CD14-positive monocyte (primary cell): Measurements from ENCODE around the gene CD22. TPM values are rescaled to one million over a fixed set of nuclear protein-coding genes. Genes with fewer than 3 reads are reported as not detected.
A peak's percentile ranks its signal among the peaks of the same experiment; 100 is the strongest.

Source experiments
- DNase-seq, 3 donors: peaks; one replicate each; pipeline ENCODE4 v3.0.0-alpha.2; 2011 to 2022
- H2AFZ ChIP-seq: 2 replicates; pipeline ENCODE4 v1.6.0; 2012; ENCODE audit warnings: mild to moderate bottlenecking, low read depth, low read length, inconsistent platforms; ENCODE audit not compliant: insufficient read depth, poor library complexity, severe bottlenecking
- H3K27ac ChIP-seq, 2 donors: 1 replicate in 1 of 2; 2 replicates in 1 of 2; pipeline ENCODE4 v1.5.1; 2012 to 2013; ENCODE audit warnings: low read length in 2 of 2, control low read depth in 1 of 2, inconsistent platforms in 1 of 2, low read depth in 1 of 2, mild to moderate bottlenecking in 1 of 2
- H3K27me3 ChIP-seq, 2 donors: one replicate each; pipeline versions ENCODE4 v1.6.0 to v1.6.1; 2011 to 2013; ENCODE audit warnings: low read length in 2 of 2; ENCODE audit not compliant: control insufficient read depth in 2 of 2, insufficient read depth in 2 of 2
- H3K36me3 ChIP-seq, 2 donors: replicated peaks in 1 of 2; 1 replicate in 1 of 2; 2 replicates in 1 of 2; pipeline versions ENCODE4 v1.5.1 to v1.6.1; 2012 to 2013; ENCODE audit warnings: low read length in 2 of 2, control low read depth in 1 of 2, inconsistent platforms in 1 of 2, mild to moderate bottlenecking in 1 of 2; ENCODE audit not compliant: insufficient read depth in 2 of 2, control insufficient read depth in 1 of 2
- H3K4me1 ChIP-seq, 2 donors: 1 replicate in 1 of 2; 2 replicates in 1 of 2; pipeline versions ENCODE4 v1.5.1 to v1.6.1; 2012 to 2013; ENCODE audit warnings: low read length in 2 of 2, control low read depth in 1 of 2, inconsistent platforms in 1 of 2, mild to moderate bottlenecking in 1 of 2, moderate library complexity in 1 of 2; ENCODE audit not compliant: insufficient read depth in 2 of 2, control insufficient read depth in 1 of 2
- H3K4me2 ChIP-seq: replicated peaks from 2 replicates; pipeline ENCODE3; 2012; ENCODE audit warnings: low read length, moderate library complexity, mild to moderate bottlenecking; ENCODE audit not compliant: poor library complexity, severe bottlenecking; ENCODE audit errors: extremely low read depth
- H3K4me3 ChIP-seq, 3 experiments: fragments of 200-600 bp in 1 of 3; sonication (generic) in 1 of 3; replicated peaks in 1 of 3; 1 replicate in 2 of 3; 2 replicates in 1 of 3; pipeline ENCODE4 v1.5.1; 2011 to 2013; ENCODE audit warnings: low read length in 3 of 3, mild to moderate bottlenecking in 3 of 3, control low read depth in 2 of 3, low read depth in 2 of 3, inconsistent platforms in 1 of 3, moderate library complexity in 1 of 3
- H3K79me2 ChIP-seq: 2 replicates; pipeline ENCODE4 v1.6.0; 2012; ENCODE audit warnings: mild to moderate bottlenecking, control low read depth, inconsistent platforms, low read length, moderate library complexity; ENCODE audit not compliant: insufficient read depth
- H3K9ac ChIP-seq: 2 replicates; pipeline ENCODE4 v1.6.0; 2017; ENCODE audit warnings: low read length, mild to moderate bottlenecking; ENCODE audit not compliant: insufficient read depth, poor library complexity, severe bottlenecking
- H3K9me3 ChIP-seq, 2 donors: replicated peaks in 1 of 2; 1 replicate in 1 of 2; 2 replicates in 1 of 2; pipeline versions ENCODE4 v1.5.1 to v1.6.1; 2012 to 2013; ENCODE audit warnings: low read length in 2 of 2, control low read depth in 1 of 2; ENCODE audit not compliant: control insufficient read depth in 1 of 2, insufficient read depth in 1 of 2
- H4K20me1 ChIP-seq: 2 replicates; pipeline ENCODE4 v1.6.0; 2012; ENCODE audit warnings: mild to moderate bottlenecking, low read length, control low read depth, moderate library complexity; ENCODE audit not compliant: insufficient read depth
- H3K27ac Mint-ChIP-seq, 7 donors: one replicate each; pipeline ENCODE4 v1.8.0; 2020; ENCODE audit warnings: mild to moderate bottlenecking in 7 of 7, mixed read lengths in 7 of 7, moderate library complexity in 6 of 7, inconsistent platforms in 2 of 7
- H3K27me3 Mint-ChIP-seq, 3 donors: one replicate each; pipeline ENCODE4 v1.8.0; 2021 to 2022; ENCODE audit warnings: low read depth in 3 of 3, mild to moderate bottlenecking in 3 of 3, mixed read lengths in 3 of 3, moderate library complexity in 3 of 3, inconsistent platforms in 1 of 3
- H3K36me3 Mint-ChIP-seq, 2 donors: one replicate each; pipeline ENCODE4 v1.8.0; 2020; ENCODE audit warnings: mixed read lengths in 2 of 2, inconsistent platforms in 1 of 2, mild to moderate bottlenecking in 1 of 2
- H3K4me1 Mint-ChIP-seq: one replicate; pipeline ENCODE4 v1.8.0; 2020; ENCODE audit warnings: mild to moderate bottlenecking, mixed read lengths
- H3K4me3 Mint-ChIP-seq, 2 donors: one replicate each; pipeline ENCODE4 v1.8.0; 2020; ENCODE audit warnings: mild to moderate bottlenecking in 2 of 2, mixed read lengths in 2 of 2, moderate library complexity in 1 of 2
- H3K9me3 Mint-ChIP-seq, 7 donors: one replicate each; pipeline ENCODE4 v1.8.0; 2020 to 2022; ENCODE audit warnings: mixed read lengths in 7 of 7, mild to moderate bottlenecking in 6 of 7, moderate library complexity in 6 of 7, inconsistent platforms in 2 of 7
- WGBS: methylation state at CpG from one replicate; pipeline ENCODE4 v1.1.5; 2013; ENCODE audit warnings: missing lambda C conversion rate; ENCODE audit not compliant: insufficient coverage; 5-methylcytosine and 5-hydroxymethylcytosine counted together
- intact Hi-C, 2 donors: fragments of 100-400 bp; cut with micrococcal nuclease; formaldehyde crosslinking; loops; one replicate each; pipeline versions ENCODE4 v1.15.0 to v1.15.1; 2023
- polyA plus RNA-seq, 3 donors: library from polyadenylated mRNA; depleted of rRNA in 1 of 3; unstranded in 2 of 3; stranded (reverse) in 1 of 3; fragments of 300-500 nt in 2 of 3; fragments of >200 nt in 1 of 3; fragmentation: Illumina TruSeq in 2 of 3; gene quantifications; 1 replicate in 2 of 3; 2 replicates in 1 of 3; pipeline ENCODE4 v1.2.3, GENCODE V29; 2012 to 2021
- TF ChIP-seq, protein P1 (sequence below): fragments of 200-600 bp; IDR thresholded peaks from one replicate; pipeline ENCODE4 v1.8.0; 2022; ENCODE audit warnings: antibody characterized with exemption, mild to moderate bottlenecking

CD22 gene
- polyA plus RNA-seq, 3 donors, result 0.24 to 4.8 (median 0.88) TPM

DNA sequence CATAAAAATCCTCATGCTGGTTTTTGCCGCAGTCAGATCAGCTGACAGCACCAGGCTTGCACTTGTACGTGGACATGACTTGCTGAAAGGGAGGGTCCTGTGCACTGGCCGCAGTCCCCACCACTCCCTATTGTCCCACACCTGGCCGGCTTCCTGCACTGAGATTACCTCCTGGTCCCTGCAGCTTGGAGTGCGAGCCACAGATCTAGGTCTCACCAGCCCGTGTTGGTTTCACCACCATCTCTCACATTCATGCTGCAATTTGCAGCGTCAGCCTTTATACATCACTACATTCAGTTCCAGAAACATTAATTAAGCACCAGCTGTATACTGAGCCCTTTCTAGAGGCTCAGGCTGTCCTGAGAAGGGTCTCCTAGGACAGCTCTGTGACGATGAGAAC, 15.0 kb upstream of the CD22 start:
- no peak overlapping the region for H2AFZ ChIP-seq
- Mint-ChIP-seq H3K27me3 (peaks cover 0 to 2% (median 1%) of the 10 kb centered on the region in 3 donors), H3K4me3 (no peak overlapping the region), H3K27ac (peak overlapping the region in 1 of 7 donors; percentile 45), H3K4me1 (peaks cover 26% of the 10 kb centered on the region), H3K36me3 (peaks cover 0 to 8% of the 10 kb centered on the region in 2 donors), H3K9me3 (no peaks in the 10 kb centered on the region)
- no peak overlapping the region for H3K27ac ChIP-seq
- H3K27me3 ChIP-seq, result no peaks in the 10 kb centered on the region
- no peak for DNase-seq
- H3K4me1 ChIP-seq, result peaks cover 23 to 28% of the 10 kb centered on the region in 2 donors
- H3K4me3 ChIP-seq, result no peak overlapping the region
- intact Hi-C loops, result no loop called here
- H3K9me3 ChIP-seq, result no peaks in the 10 kb centered on the region
- no peak overlapping the region for H3K4me2 ChIP-seq
- TF ChIP-seq, protein P1, sequence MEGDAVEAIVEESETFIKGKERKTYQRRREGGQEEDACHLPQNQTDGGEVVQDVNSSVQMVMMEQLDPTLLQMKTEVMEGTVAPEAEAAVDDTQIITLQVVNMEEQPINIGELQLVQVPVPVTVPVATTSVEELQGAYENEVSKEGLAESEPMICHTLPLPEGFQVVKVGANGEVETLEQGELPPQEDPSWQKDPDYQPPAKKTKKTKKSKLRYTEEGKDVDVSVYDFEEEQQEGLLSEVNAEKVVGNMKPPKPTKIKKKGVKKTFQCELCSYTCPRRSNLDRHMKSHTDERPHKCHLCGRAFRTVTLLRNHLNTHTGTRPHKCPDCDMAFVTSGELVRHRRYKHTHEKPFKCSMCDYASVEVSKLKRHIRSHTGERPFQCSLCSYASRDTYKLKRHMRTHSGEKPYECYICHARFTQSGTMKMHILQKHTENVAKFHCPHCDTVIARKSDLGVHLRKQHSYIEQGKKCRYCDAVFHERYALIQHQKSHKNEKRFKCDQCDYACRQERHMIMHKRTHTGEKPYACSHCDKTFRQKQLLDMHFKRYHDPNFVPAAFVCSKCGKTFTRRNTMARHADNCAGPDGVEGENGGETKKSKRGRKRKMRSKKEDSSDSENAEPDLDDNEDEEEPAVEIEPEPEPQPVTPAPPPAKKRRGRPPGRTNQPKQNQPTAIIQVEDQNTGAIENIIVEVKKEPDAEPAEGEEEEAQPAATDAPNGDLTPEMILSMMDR, result no peak
- no peak overlapping the region for H3K9ac ChIP-seq
- no peaks in the 10 kb centered on the region for H3K79me2 ChIP-seq
- no peaks in the 10 kb centered on the region for H3K36me3 ChIP-seq
- no peaks in the 10 kb centered on the region for H4K20me1 ChIP-seq
- 85% methylated on average over 7 of the region's 8 CpGs for WGBS

DNA sequence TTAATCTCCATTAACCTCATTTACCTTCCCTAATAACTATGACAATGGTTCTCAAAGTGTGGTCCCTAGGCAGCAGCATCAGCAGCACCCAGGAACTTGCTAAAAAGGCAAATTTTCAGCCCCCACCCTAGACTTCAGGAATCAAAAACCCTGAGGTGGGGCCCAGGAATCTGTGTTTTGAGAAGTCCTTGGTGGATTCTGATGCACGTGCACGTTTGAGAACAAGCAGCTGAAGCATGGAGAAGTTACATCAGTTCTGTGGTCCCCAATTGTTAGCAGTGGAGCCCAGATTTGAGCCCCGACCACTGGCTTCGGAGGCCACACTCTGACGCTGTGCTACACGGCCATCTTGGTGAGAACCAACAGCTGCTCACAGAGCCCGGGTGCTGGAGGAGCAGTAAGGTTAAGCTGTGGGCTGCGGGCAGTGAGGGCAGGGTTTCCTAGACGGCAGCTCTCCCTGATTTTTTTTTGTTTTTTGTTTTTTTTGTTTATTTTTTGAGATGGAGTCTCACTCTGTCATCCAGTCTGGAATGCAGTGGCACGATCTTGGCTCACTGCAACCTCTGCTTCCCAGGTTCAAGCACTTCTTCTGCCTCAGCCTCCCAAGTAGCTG, 14.0 kb upstream of the CD22 start:
- H3K4me3 ChIP-seq, result no peak overlapping the region
- H3K4me1 ChIP-seq, result peaks cover 32 to 37% of the 10 kb centered on the region in 2 donors
- intact Hi-C loops, result loop anchor here in 1 of 2 donors (5.0 kb wide), 1 partner anchor 43 kb away; no protein-coding TSS in a partner anchor
- DNase-seq, result no peak
- H2AFZ ChIP-seq, result no peak overlapping the region
- no peaks in the 10 kb centered on the region for H3K9me3 ChIP-seq
- H4K20me1 ChIP-seq, result no peaks in the 10 kb centered on the region
- peak overlapping the region in 1 of 7 donors; percentile 66 for H3K27ac Mint-ChIP-seq
- H3K79me2 ChIP-seq, result no peaks in the 10 kb centered on the region
- no peak overlapping the region for H3K9ac ChIP-seq
- H3K36me3 ChIP-seq, result no peaks in the 10 kb centered on the region
- H3K4me3 Mint-ChIP-seq, result no peak overlapping the region
- H3K27me3 Mint-ChIP-seq, result peaks cover 0 to 5% (median 1%) of the 10 kb centered on the region in 3 donors
- no peaks in the 10 kb centered on the region for H3K27me3 ChIP-seq
- no peak overlapping the region for H3K4me2 ChIP-seq
- 72% methylated on average over 9 of the region's 10 CpGs for WGBS
- peaks cover 0 to 7% of the 10 kb centered on the region in 2 donors for H3K36me3 Mint-ChIP-seq
- TF ChIP-seq, protein P1, result no peak
- H3K4me1 Mint-ChIP-seq, result peaks cover 34% of the 10 kb centered on the region
- H3K27ac ChIP-seq, result no peak overlapping the region
- H3K9me3 Mint-ChIP-seq, result no peaks in the 10 kb centered on the region
